NB4 (cell line): Measurements from ENCODE around the gene OLIG2.

ENCODE experiments used
- DNase-seq: peaks from one replicate; pipeline ENCODE4 v3.0.0; 2010; ENCODE audit warnings: low read depth
- H3K4me3 ChIP-seq: one replicate; pipeline ENCODE4 v1.5.1; 2011; ENCODE audit warnings: mild to moderate bottlenecking, low read depth, low read length, moderate library complexity
- CTCF ChIP-seq: IDR thresholded peaks from one replicate; pipeline ENCODE4 v1.5.1; 2012; ENCODE audit warnings: low read depth, low read length
- MYC ChIP-seq: IDR thresholded peaks from 2 replicates; pipeline ENCODE4 v1.6.1; 2011; ENCODE audit warnings: low read depth, low read length
- POLR2A ChIP-seq: IDR thresholded peaks from 2 replicates; pipeline ENCODE4 v1.6.1; 2011; ENCODE audit warnings: mild to moderate bottlenecking; ENCODE audit not compliant: insufficient read length; ENCODE audit errors: extremely low read depth
- TF ChIP-seq, protein P1 (sequence below): IDR thresholded peaks from 2 replicates; pipeline ENCODE4 v1.6.1; 2011; ENCODE audit warnings: low read depth, low read length

OLIG2 gene

GRCh38 chr21:33071770-33072306 is 46.1 kb downstream of the OLIG2 start:
- TF ChIP-seq POLR2A (no peak), CTCF (no peak), MYC (no peak)
- TF ChIP-seq, protein P1, sequence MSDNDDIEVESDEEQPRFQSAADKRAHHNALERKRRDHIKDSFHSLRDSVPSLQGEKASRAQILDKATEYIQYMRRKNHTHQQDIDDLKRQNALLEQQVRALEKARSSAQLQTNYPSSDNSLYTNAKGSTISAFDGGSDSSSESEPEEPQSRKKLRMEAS = no peak
- peak; percentile 68 for DNase-seq
- H3K4me3 ChIP-seq = peak overlapping the region; percentile 94

DNA sequence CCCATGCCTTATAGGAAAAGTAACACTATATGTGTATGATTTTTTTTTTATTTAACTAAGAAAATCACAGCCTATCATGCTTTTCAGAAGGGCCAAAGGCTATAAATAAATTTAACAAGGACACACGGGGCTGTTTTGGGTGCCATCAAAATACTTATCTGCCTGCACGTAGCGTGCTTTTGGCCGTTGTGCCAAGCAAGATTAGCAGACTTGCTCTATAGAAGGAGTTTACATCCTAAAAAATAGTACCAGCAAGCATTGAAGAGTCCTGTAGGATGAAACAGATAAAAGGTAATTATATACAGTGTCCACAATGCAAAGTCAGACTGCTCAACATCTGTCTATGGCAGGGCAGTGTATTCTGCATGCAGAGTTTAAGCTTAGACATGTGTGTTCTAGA is 47.9 kb downstream of the OLIG2 start:
- no peak for TF ChIP-seq MYC
- TF ChIP-seq CTCF = no peak
- no peak for TF ChIP-seq POLR2A
- TF ChIP-seq, protein P1 = no peak
- no peak overlapping the region for H3K4me3 ChIP-seq
- no peak for DNase-seq

DNA sequence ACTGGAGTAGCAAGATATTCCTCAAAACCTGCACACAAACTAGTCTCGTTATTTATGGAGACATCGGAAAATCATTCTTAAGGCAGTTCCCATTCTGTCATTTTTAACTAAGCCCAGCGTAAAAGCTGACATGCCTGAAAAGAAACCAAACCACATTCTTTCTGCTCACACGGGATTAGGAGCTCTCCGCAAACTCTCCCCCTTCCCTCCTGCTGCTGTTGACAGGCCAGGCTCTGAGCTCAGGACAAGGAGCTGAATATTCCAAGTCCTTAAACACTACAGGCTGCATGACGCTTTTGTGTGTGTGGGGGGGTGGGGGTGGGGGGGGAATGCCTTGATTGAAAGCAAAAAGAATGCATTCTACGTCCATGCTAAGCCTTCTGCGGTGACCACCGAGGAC is 49.4 kb downstream of the OLIG2 start:
- TF ChIP-seq, protein P1 = no peak
- no peak for TF ChIP-seq POLR2A
- no peak for TF ChIP-seq MYC
- H3K4me3 ChIP-seq = no peak overlapping the region
- DNase-seq = no peak

DNA sequence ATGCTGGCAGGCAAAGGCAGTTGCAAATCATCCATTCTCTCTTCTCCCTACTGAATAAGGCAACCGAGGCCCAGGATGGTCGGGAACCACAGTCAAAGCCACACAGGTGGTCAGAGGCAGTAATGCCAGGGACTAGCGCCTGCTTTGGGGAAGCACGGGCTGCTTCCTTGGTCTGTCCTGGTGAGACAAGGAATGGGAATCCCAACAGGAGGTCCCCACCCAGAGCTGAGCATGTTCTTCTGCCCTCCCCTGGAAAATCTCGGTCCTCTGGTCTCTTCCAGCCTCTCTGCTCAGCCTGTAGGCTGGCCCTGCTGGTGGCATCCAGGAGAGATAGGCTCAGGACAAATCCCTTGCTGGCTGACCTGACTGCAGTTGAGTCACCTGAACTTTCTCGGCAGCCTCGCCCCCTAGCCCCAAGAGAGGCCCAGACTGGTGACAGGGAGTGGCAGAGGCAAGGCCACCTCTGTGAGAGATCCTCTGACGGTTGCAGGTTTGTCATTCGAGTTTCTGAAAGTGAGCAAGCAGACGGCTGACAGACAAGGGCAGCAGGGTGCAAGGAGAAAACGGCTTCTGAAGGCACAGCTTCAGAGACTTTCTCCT is 50.0 kb downstream of the OLIG2 start:
- no peak for DNase-seq
- no peak overlapping the region for H3K4me3 ChIP-seq
- TF ChIP-seq POLR2A = no peak
- TF ChIP-seq, protein P1 = no peak
- TF ChIP-seq MYC = no peak
- TF ChIP-seq CTCF = no peak

DNA sequence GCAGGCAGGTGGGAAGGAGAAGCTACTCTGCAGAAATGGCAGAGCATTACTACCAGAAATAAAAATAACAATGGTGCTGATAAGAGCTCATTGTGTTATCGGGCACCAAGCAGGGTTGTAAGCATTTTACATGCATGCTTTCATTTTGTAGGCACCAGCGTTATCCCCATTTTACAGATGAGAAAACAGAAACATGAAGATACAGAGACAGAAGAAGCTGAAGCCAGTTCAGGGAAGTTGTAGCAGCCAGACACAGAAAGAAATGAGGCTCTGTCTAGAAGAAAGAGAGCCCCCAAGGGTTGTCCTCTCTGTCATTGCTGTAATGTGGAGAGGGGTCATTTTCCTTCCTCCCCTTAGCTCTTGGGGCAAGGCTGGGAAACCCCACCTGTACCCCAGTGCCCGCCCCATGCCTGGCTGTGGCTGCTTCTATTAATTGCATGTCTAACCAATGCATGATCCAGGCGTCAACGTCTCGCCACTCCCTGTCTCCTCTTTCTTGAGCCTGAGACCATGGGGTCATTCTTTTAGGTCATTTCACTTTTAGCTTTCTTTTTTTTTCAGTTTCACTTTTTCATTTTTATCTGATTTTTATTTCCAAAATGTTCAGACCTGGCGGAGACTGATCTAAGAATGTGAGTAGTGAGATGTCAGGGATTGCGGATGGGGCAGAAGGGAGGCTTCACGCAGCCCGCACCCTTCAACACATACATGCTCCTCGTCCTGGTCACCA is 51.0 kb downstream of the OLIG2 start:
- no peak overlapping the region for H3K4me3 ChIP-seq
- DNase-seq = no peak
- TF ChIP-seq POLR2A (no peak), MYC (no peak), CTCF (no peak)
- TF ChIP-seq, protein P1 = no peak
